HEK293 (cell line): ENCODE data around the gene CENPB.

Experiments used
- EGR2 ChIP-seq: fragments of 450-650 bp; formaldehyde crosslinking; IDR thresholded peaks from 2 replicates; pipeline ENCODE4 v1.5.1; 2016; ENCODE audit warnings: low read depth, missing biosample characterization, missing genetic modification characterization
- GLIS1 ChIP-seq: fragments of 450-650 bp; formaldehyde crosslinking; IDR thresholded peaks from 2 replicates; pipeline ENCODE4 v1.5.1; 2016; ENCODE audit warnings: missing biosample characterization, missing genetic modification characterization
- IKZF3 ChIP-seq: fragments of 450-650 bp; IDR thresholded peaks from 2 replicates; pipeline ENCODE4 v1.5.0; 2018; ENCODE audit warnings: missing biosample characterization, mild to moderate bottlenecking, missing genetic modification characterization, moderate library complexity
- KLF16 ChIP-seq: fragments of 450-650 bp; formaldehyde crosslinking; IDR thresholded peaks from 2 replicates; pipeline ENCODE4 v1.5.1; 2017; ENCODE audit warnings: missing biosample characterization, missing genetic modification characterization
- KLF7 ChIP-seq: fragments of 450-650 bp; formaldehyde crosslinking; IDR thresholded peaks from 2 replicates; pipeline ENCODE4 v1.5.1; 2016; ENCODE audit warnings: missing biosample characterization, missing genetic modification characterization, borderline replicate concordance
- PATZ1 ChIP-seq: fragments of 450-650 bp; formaldehyde crosslinking; IDR thresholded peaks from 2 replicates; pipeline ENCODE4 v1.5.1; 2016; ENCODE audit warnings: missing biosample characterization, missing genetic modification characterization
- PBX3 ChIP-seq: sonication (generic); formaldehyde crosslinking; IDR thresholded peaks from 2 replicates; pipeline ENCODE4 v1.8.1; 2022; ENCODE audit warnings: mild to moderate bottlenecking, moderate library complexity, missing genetic modification reagents
- SCRT1 ChIP-seq: fragments of 450-650 bp; formaldehyde crosslinking; IDR thresholded peaks from 2 replicates; pipeline ENCODE4 v1.5.1; 2016; ENCODE audit warnings: missing biosample characterization, missing genetic modification characterization, borderline replicate concordance
- TCF7L2 ChIP-seq: IDR thresholded peaks from 2 replicates; pipeline ENCODE4 v1.6.1; 2011; ENCODE audit warnings: low read depth, mild to moderate bottlenecking, inconsistent platforms, low read length, moderate library complexity, borderline replicate concordance
- TRIM28 ChIP-seq: IDR thresholded peaks from 2 replicates; pipeline ENCODE4 v1.6.1; 2011; ENCODE audit warnings: low read length, control low read depth, borderline replicate concordance
- YY1 ChIP-seq: fragments of 450-650 bp; formaldehyde crosslinking; IDR thresholded peaks from 2 replicates; pipeline ENCODE4 v1.5.1; 2018; ENCODE audit warnings: missing biosample characterization, missing genetic modification characterization
- ZBTB10 ChIP-seq: fragments of 450-650 bp; formaldehyde crosslinking; IDR thresholded peaks from 2 replicates; pipeline ENCODE4 v1.5.1; 2016; ENCODE audit warnings: missing biosample characterization, missing genetic modification characterization
- ZBTB20 ChIP-seq: fragments of 450-650 bp; formaldehyde crosslinking; IDR thresholded peaks from 2 replicates; pipeline ENCODE4 v1.5.1; 2016; ENCODE audit warnings: missing biosample characterization, missing genetic modification characterization
- ZBTB49 ChIP-seq: fragments of 450-650 bp; formaldehyde crosslinking; IDR thresholded peaks from 2 replicates; pipeline ENCODE4 v1.5.1; 2016; ENCODE audit warnings: missing biosample characterization, missing genetic modification characterization, low read depth
- ZFHX2 ChIP-seq: fragments of 450-650 bp; formaldehyde crosslinking; conservative IDR thresholded peaks from 2 replicates; pipeline ENCODE4 v1.5.1; 2016; ENCODE audit warnings: missing biosample characterization, missing genetic modification characterization
- ZNF2 ChIP-seq: fragments of 450-650 bp; formaldehyde crosslinking; IDR thresholded peaks from 2 replicates; pipeline ENCODE4 v1.5.1; 2016; ENCODE audit warnings: missing biosample characterization, missing genetic modification characterization
- ZNF202 ChIP-seq: fragments of 450-650 bp; formaldehyde crosslinking; IDR thresholded peaks from 2 replicates; pipeline ENCODE4 v1.5.1; 2016; ENCODE audit warnings: missing biosample characterization, missing genetic modification characterization, borderline replicate concordance
- ZNF239 ChIP-seq: fragments of 450-650 bp; formaldehyde crosslinking; IDR thresholded peaks from 2 replicates; pipeline ENCODE4 v1.5.1; 2016; ENCODE audit warnings: missing biosample characterization, missing genetic modification characterization
- ZNF26 ChIP-seq: fragments of 450-650 bp; formaldehyde crosslinking; IDR thresholded peaks from 2 replicates; pipeline ENCODE4 v1.5.1; 2016; ENCODE audit warnings: missing biosample characterization, missing genetic modification characterization
- ZNF280D ChIP-seq: fragments of 450-650 bp; formaldehyde crosslinking; IDR thresholded peaks from 2 replicates; pipeline ENCODE4 v1.5.1; 2016; ENCODE audit warnings: missing biosample characterization, missing genetic modification characterization
- ZNF311 ChIP-seq: fragments of 450-650 bp; formaldehyde crosslinking; IDR thresholded peaks from 2 replicates; pipeline ENCODE4 v1.5.1; 2017; ENCODE audit warnings: missing biosample characterization, missing genetic modification characterization, borderline replicate concordance
- ZNF335 ChIP-seq: fragments of 450-650 bp; formaldehyde crosslinking; conservative IDR thresholded peaks from 2 replicates; pipeline ENCODE4 v1.5.1; 2016; ENCODE audit warnings: missing biosample characterization, missing genetic modification characterization
- ZNF433 ChIP-seq: fragments of 450-650 bp; formaldehyde crosslinking; IDR thresholded peaks from 2 replicates; pipeline ENCODE4 v1.5.1; 2016; ENCODE audit warnings: missing biosample characterization, missing genetic modification characterization, low read depth
- ZNF600 ChIP-seq: fragments of 450-650 bp; formaldehyde crosslinking; IDR thresholded peaks from 2 replicates; pipeline ENCODE4 v1.5.1; 2016; ENCODE audit warnings: missing biosample characterization, missing genetic modification characterization
- ZNF639 ChIP-seq: fragments of 450-650 bp; formaldehyde crosslinking; IDR thresholded peaks from 2 replicates; pipeline ENCODE4 v1.5.1; 2016; ENCODE audit warnings: missing biosample characterization, missing genetic modification characterization
- ZXDB ChIP-seq: fragments of 450-650 bp; formaldehyde crosslinking; IDR thresholded peaks from 2 replicates; pipeline ENCODE4 v1.5.1; 2016; ENCODE audit warnings: missing biosample characterization, missing genetic modification characterization

Gene CENPB

GRCh38 chr20:3786126-3786484, 435 bp downstream of the CENPB start (continued):
- TF ChIP-seq YY1 (tag by site-specific recombination) (no peak), PBX3 (CRISPR knock-in tag) (no peak), ZNF600 (tag by site-specific recombination) (no peak), ZNF335 (tag by site-specific recombination) (peak; percentile 16; the same call in 1 of the 2 replicates), EGR2 (tag by site-specific recombination) (no peak), ZBTB20 (tag by site-specific recombination) (peak; percentile 18; the same call in 1 of the 2 replicates), KLF16 (tag by site-specific recombination) (no peak), ZNF433 (tag by site-specific recombination) (no peak), ZNF239 (no peak), ZNF280D (tag by site-specific recombination) (no peak), ZFHX2 (tag by site-specific recombination) (no peak), ZNF202 (no peak), ZNF2 (tag by site-specific recombination) (0 out of 2 replicates have a peak, but pooled peaks have one; percentile 29), ZBTB10 (tag by site-specific recombination) (no peak), KLF7 (no peak), ZNF26 (tag by site-specific recombination) (no peak), ZBTB49 (no peak), IKZF3 (tag by site-specific recombination) (no peak), ZNF311 (tag by site-specific recombination) (no peak), GLIS1 (tag by site-specific recombination) (peak; percentile 15; the same call in 1 of the 2 replicates), TRIM28 (no peak), TCF7L2 (no peak), ZXDB (tag by site-specific recombination) (no peak), SCRT1 (tag by site-specific recombination) (no peak), PATZ1 (tag by site-specific recombination) (no peak), ZNF639 (tag by site-specific recombination) (0 out of 2 replicates have a peak, but pooled peaks have one; percentile 25)
